Ishikawa (cell line): ENCODE data around the gene DCTPP1.

Experiments
- CEBPB ChIP-seq: IDR thresholded peaks from 2 replicates; pipeline ENCODE4 v1.6.1; 2012
- EGR1 ChIP-seq: IDR thresholded peaks from 2 replicates; pipeline ENCODE4 v1.6.1; 2012
- EP300 ChIP-seq: IDR thresholded peaks from 2 replicates; pipeline ENCODE4 v1.6.1; 2012; ENCODE audit warnings: borderline replicate concordance
- NFIC ChIP-seq: IDR thresholded peaks from 2 replicates; pipeline ENCODE4 v1.6.1; 2012
- TAF1 ChIP-seq: IDR thresholded peaks from 2 replicates; pipeline ENCODE4 v1.6.1; 2012; ENCODE audit warnings: low read depth, mild to moderate bottlenecking
- TCF12 ChIP-seq: IDR thresholded peaks from 2 replicates; pipeline ENCODE4 v1.6.1; 2012; ENCODE audit warnings: low read depth
- TEAD4 ChIP-seq: IDR thresholded peaks from 2 replicates; pipeline ENCODE4 v1.6.1; 2012
- YY1 ChIP-seq: IDR thresholded peaks from 2 replicates; pipeline ENCODE4 v1.6.1; 2012; ENCODE audit warnings: low read depth
- ZBTB7A ChIP-seq: IDR thresholded peaks from 2 replicates; pipeline ENCODE4 v1.6.1; 2012; ENCODE audit warnings: low read depth

DNA sequence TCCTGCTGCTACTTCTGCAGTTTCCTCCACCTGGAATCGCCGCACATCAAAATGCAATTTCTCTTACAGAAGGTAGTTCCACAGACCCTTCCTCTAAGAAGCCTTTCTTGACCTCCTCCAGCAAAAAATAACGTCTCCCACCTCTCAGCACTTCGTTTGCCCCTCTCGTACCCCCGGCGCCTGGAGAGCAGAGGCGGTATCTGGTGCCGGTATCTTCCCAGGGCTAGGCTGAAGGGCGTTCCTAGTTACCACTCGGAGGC, 482 bp downstream of the DCTPP1 start:
- TF ChIP-seq ZBTB7A (no peak), TAF1 (no peak), TCF12 (no peak), YY1 (no peak), EP300 (no peak), EGR1 (no peak), NFIC (no peak), CEBPB (no peak), TEAD4 (no peak)
